H1 (cell line): Measurements from ENCODE around the gene LRRC63. TPM values are rescaled to one million over a fixed set of nuclear protein-coding genes. Genes with fewer than 3 reads are reported as not detected.

Experiments used
- BCL11A ChIP-seq, 2 experiments: IDR thresholded peaks; one replicate each; pipeline ENCODE4 v1.6.1; 2011; ENCODE audit warnings: low read depth in 2 of 2, low read length in 2 of 2, mild to moderate bottlenecking in 2 of 2
- CEBPB ChIP-seq: IDR thresholded peaks from 2 replicates; pipeline ENCODE4 v1.6.1; 2012; ENCODE audit warnings: low read depth, low read length
- CREB1 ChIP-seq: IDR thresholded peaks from 2 replicates; pipeline ENCODE4 v1.6.1; 2012; ENCODE audit warnings: inconsistent platforms
- EP300 ChIP-seq, 2 experiments: IDR thresholded peaks; 1 replicate in 1 of 2; 2 replicates in 1 of 2; pipeline ENCODE4 v1.6.1; 2011 to 2012; ENCODE audit warnings: low read depth in 2 of 2, low read length in 2 of 2, mild to moderate bottlenecking in 2 of 2, borderline replicate concordance in 1 of 2, inconsistent platforms in 1 of 2, moderate library complexity in 1 of 2
- GTF2F1 ChIP-seq: IDR thresholded peaks from 2 replicates; pipeline ENCODE4 v1.6.1; 2012; ENCODE audit warnings: low read depth, low read length, improper control_type of control experiment, borderline replicate concordance
- JUN ChIP-seq: IDR thresholded peaks from 2 replicates; pipeline ENCODE4 v1.6.1; 2011; ENCODE audit warnings: low read depth, mild to moderate bottlenecking, improper control_type of control experiment, low read length
- KDM1A ChIP-seq: fragments of 200-600, 300-600 bp; sonication (generic); IDR thresholded peaks from 2 replicates; pipeline ENCODE4 v1.7.1; 2016; ENCODE audit warnings: mild to moderate bottlenecking, low read length, borderline replicate concordance
- MAFK ChIP-seq: IDR thresholded peaks from 2 replicates; pipeline ENCODE4 v1.6.1; 2012; ENCODE audit warnings: low read depth, mild to moderate bottlenecking, improper control_type of control experiment, low read length
- POU5F1 ChIP-seq: IDR thresholded peaks from 2 replicates; pipeline ENCODE4 v1.6.1; 2011; ENCODE audit warnings: low read depth, mild to moderate bottlenecking, low read length, moderate library complexity
- RXRA ChIP-seq: IDR thresholded peaks from 2 replicates; pipeline ENCODE4 v1.6.1; 2011; ENCODE audit warnings: low read depth, mild to moderate bottlenecking, low read length, moderate library complexity; ENCODE audit not compliant: insufficient read depth
- TCF12 ChIP-seq: IDR thresholded peaks from 2 replicates; pipeline ENCODE4 v1.6.1; 2011; ENCODE audit warnings: low read depth, mild to moderate bottlenecking, low read length
- polyA plus RNA-seq, 7 experiments: library from polyadenylated mRNA; depleted of rRNA in 3 of 7; stranded (reverse) in 5 of 7; unstranded in 2 of 7; fragments of >200 nt in 5 of 7; fragments of 200-250 nt in 2 of 7; gene quantifications; 1 replicate in 5 of 7; 2 replicates in 1 of 7; 4 replicates in 1 of 7; pipeline versions ENCODE4 v1.2.1 to v1.2.3, GENCODE V29; 2011 to 2013; ENCODE audit warnings: missing spikeins in 2 of 7, mixed read lengths in 2 of 7
- total RNA-seq: library from RNA; stranded (reverse); fragmentation: NEBNext Ultra II Directional; extraction: Animal tissue kit (Norgen Biotek cat#: 25700); gene quantifications from 2 replicates; pipeline ENCODE4 v1.2.1, GENCODE V29; 2021
- TF ChIP-seq, protein P1 (sequence below): fragments of 300-600 bp; sonication (generic); IDR thresholded peaks from 2 replicates; pipeline ENCODE4 v1.7.1; 2012; ENCODE audit warnings: low read length, moderate library complexity, mild to moderate bottlenecking, inconsistent platforms; ENCODE audit not compliant: insufficient replicate concordance

LRRC63 gene
- total and polyA plus RNA-seq, 2 of the 8 experiments (the other 6 are each of a cell fraction or from before 2014, with no cell fraction given), result not detected

DNA sequence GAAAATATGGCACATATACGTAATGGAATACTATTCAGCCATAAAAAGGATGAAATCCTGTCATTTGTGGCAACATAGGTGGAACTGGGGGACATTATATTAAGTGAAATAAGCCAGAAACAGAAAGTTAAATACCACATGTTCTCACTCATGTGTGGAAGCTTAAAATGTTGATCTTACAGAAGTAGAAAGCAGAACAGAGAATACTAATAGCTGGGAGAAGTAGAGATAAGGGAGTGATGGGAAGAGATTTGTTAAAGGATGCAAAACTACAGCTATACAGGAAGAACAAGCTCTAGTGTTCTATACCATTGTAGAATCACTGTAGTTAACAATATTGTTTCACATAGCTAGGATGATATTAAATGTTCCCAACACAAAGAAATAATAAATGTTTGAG, 107.3 kb downstream of the LRRC63 start (continued):
- TF ChIP-seq, protein P1, sequence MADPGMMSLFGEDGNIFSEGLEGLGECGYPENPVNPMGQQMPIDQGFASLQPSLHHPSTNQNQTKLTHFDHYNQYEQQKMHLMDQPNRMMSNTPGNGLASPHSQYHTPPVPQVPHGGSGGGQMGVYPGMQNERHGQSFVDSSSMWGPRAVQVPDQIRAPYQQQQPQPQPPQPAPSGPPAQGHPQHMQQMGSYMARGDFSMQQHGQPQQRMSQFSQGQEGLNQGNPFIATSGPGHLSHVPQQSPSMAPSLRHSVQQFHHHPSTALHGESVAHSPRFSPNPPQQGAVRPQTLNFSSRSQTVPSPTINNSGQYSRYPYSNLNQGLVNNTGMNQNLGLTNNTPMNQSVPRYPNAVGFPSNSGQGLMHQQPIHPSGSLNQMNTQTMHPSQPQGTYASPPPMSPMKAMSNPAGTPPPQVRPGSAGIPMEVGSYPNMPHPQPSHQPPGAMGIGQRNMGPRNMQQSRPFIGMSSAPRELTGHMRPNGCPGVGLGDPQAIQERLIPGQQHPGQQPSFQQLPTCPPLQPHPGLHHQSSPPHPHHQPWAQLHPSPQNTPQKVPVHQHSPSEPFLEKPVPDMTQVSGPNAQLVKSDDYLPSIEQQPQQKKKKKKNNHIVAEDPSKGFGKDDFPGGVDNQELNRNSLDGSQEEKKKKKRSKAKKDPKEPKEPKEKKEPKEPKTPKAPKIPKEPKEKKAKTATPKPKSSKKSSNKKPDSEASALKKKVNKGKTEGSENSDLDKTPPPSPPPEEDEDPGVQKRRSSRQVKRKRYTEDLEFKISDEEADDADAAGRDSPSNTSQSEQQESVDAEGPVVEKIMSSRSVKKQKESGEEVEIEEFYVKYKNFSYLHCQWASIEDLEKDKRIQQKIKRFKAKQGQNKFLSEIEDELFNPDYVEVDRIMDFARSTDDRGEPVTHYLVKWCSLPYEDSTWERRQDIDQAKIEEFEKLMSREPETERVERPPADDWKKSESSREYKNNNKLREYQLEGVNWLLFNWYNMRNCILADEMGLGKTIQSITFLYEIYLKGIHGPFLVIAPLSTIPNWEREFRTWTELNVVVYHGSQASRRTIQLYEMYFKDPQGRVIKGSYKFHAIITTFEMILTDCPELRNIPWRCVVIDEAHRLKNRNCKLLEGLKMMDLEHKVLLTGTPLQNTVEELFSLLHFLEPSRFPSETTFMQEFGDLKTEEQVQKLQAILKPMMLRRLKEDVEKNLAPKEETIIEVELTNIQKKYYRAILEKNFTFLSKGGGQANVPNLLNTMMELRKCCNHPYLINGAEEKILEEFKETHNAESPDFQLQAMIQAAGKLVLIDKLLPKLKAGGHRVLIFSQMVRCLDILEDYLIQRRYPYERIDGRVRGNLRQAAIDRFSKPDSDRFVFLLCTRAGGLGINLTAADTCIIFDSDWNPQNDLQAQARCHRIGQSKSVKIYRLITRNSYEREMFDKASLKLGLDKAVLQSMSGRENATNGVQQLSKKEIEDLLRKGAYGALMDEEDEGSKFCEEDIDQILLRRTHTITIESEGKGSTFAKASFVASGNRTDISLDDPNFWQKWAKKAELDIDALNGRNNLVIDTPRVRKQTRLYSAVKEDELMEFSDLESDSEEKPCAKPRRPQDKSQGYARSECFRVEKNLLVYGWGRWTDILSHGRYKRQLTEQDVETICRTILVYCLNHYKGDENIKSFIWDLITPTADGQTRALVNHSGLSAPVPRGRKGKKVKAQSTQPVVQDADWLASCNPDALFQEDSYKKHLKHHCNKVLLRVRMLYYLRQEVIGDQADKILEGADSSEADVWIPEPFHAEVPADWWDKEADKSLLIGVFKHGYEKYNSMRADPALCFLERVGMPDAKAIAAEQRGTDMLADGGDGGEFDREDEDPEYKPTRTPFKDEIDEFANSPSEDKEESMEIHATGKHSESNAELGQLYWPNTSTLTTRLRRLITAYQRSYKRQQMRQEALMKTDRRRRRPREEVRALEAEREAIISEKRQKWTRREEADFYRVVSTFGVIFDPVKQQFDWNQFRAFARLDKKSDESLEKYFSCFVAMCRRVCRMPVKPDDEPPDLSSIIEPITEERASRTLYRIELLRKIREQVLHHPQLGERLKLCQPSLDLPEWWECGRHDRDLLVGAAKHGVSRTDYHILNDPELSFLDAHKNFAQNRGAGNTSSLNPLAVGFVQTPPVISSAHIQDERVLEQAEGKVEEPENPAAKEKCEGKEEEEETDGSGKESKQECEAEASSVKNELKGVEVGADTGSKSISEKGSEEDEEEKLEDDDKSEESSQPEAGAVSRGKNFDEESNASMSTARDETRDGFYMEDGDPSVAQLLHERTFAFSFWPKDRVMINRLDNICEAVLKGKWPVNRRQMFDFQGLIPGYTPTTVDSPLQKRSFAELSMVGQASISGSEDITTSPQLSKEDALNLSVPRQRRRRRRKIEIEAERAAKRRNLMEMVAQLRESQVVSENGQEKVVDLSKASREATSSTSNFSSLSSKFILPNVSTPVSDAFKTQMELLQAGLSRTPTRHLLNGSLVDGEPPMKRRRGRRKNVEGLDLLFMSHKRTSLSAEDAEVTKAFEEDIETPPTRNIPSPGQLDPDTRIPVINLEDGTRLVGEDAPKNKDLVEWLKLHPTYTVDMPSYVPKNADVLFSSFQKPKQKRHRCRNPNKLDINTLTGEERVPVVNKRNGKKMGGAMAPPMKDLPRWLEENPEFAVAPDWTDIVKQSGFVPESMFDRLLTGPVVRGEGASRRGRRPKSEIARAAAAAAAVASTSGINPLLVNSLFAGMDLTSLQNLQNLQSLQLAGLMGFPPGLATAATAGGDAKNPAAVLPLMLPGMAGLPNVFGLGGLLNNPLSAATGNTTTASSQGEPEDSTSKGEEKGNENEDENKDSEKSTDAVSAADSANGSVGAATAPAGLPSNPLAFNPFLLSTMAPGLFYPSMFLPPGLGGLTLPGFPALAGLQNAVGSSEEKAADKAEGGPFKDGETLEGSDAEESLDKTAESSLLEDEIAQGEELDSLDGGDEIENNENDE, result no peak
- TF ChIP-seq GTF2F1, result no peak
- no peak for TF ChIP-seq EP300 (IDR thresholded peaks at IDR 0.05; ENCODE audit: borderline replicate concordance in 1 of 2, low read depth in 2 of 2, low read length in 2 of 2)
- TF ChIP-seq JUN, result no peak
- TF ChIP-seq RXRA, result no peak
- no peak for TF ChIP-seq TCF12
- TF ChIP-seq MAFK, result no peak
- no peak for TF ChIP-seq CREB1
- TF ChIP-seq POU5F1, result no peak
- no peak for TF ChIP-seq CEBPB
- no peak for TF ChIP-seq BCL11A (IDR thresholded peaks at IDR 0.05; ENCODE audit: low read depth in 2 of 2, low read length in 2 of 2)
- TF ChIP-seq KDM1A, result no peak
